NT2/D1 (cell line): ENCODE data around the gene PIM3.

Experiments used
- DNase-seq: peaks from one replicate; pipeline ENCODE4 v3.0.0-alpha.2; 2011; ENCODE audit warnings: low read depth, low spot score
- H3K27me3 ChIP-seq: 2 replicates; pipeline ENCODE4 v1.6.0; 2011; ENCODE audit warnings: mild to moderate bottlenecking; ENCODE audit not compliant: insufficient read length, insufficient read depth
- H3K36me3 ChIP-seq: 2 replicates; pipeline ENCODE4 v1.6.1; 2011; ENCODE audit warnings: mild to moderate bottlenecking, low read length, mixed read lengths; ENCODE audit not compliant: insufficient read depth, insufficient read length
- H3K4me1 ChIP-seq: 2 replicates; pipeline ENCODE4 v1.5.1; 2011; ENCODE audit not compliant: insufficient read depth, insufficient read length
- H3K4me3 ChIP-seq: 2 replicates; pipeline ENCODE4 v1.5.1; 2011; ENCODE audit warnings: low read depth; ENCODE audit not compliant: insufficient read length
- H3K9ac ChIP-seq: 2 replicates; pipeline ENCODE4 v1.6.0; 2011; ENCODE audit warnings: low read depth; ENCODE audit not compliant: insufficient read length
- H3K9me3 ChIP-seq: 2 replicates; pipeline ENCODE4 v1.5.1; 2011; ENCODE audit warnings: mild to moderate bottlenecking, low read length; ENCODE audit not compliant: insufficient read depth
- SUZ12 ChIP-seq: IDR thresholded peaks from 2 replicates; pipeline ENCODE4 v1.6.1; 2011; ENCODE audit not compliant: insufficient read length, insufficient read depth; ENCODE audit errors: extremely low read depth
- YY1 ChIP-seq: IDR thresholded peaks from 2 replicates; pipeline ENCODE4 v1.6.1; 2011; ENCODE audit not compliant: insufficient read length, insufficient read depth
- ZNF274 ChIP-seq: IDR thresholded peaks from 2 replicates; pipeline ENCODE4 v1.6.1; 2011; ENCODE audit warnings: mild to moderate bottlenecking, low read depth, low read length

PIM3 gene

GRCh38 chr22:49917974-49918910 lies 42.3 kb upstream of the PIM3 start, which contains the start of the genes ALG12 and CRELD2:
Gene ALG12 (minus strand): TSS chr22:49918438. CDS start chr22:49913765, 4,673 bp downstream.
Gene CRELD2 (plus strand): TSS chr22:49918634. CDS start chr22:49918770, 136 bp downstream.
- Histone ChIP-seq H3K9ac (peak within 1 kb of the TSS; percentile 90), H3K4me1 (peaks cover 12% of the 10 kb centered on the region), H3K36me3 (peaks cover 34% of the 10 kb centered on the region), H3K27me3 (no peaks in the 10 kb centered on the region), H3K4me3 (peak within 1 kb of the TSS; percentile 71), H3K9me3 (no peaks in the 10 kb centered on the region)
- TF ChIP-seq SUZ12 (no peak), YY1 (peak; percentile 95), ZNF274 (no peak)
- DNase-seq, result peak; percentile 89

GRCh38 chr22:49918911-49919881 lies 41.4 kb upstream of the PIM3 start:
- no peaks in the 10 kb centered on the region for H3K9me3 ChIP-seq
- no peak for TF ChIP-seq SUZ12
- TF ChIP-seq ZNF274, result no peak
- no peak for TF ChIP-seq YY1
- no peaks in the 10 kb centered on the region for H3K27me3 ChIP-seq
- H3K36me3 ChIP-seq, result peaks cover 30% of the 10 kb centered on the region
- DNase-seq, result no peak
- peak overlapping the region; percentile 60 for H3K4me3 ChIP-seq
- peaks cover 12% of the 10 kb centered on the region for H3K4me1 ChIP-seq
- H3K9ac ChIP-seq, result peak overlapping the region; percentile 82

GRCh38 chr22:49920859-49921258 lies 39.7 kb upstream of the PIM3 start:
- no peaks in the 10 kb centered on the region for H3K27me3 ChIP-seq
- peaks cover 12% of the 10 kb centered on the region for H3K4me1 ChIP-seq
- H3K36me3 ChIP-seq, result peaks cover 41% of the 10 kb centered on the region
- no peak overlapping the region for H3K4me3 ChIP-seq
- TF ChIP-seq ZNF274 (no peak), YY1 (no peak), SUZ12 (no peak)
- no peak for DNase-seq
- H3K9ac ChIP-seq, result no peak overlapping the region
- no peaks in the 10 kb centered on the region for H3K9me3 ChIP-seq

GRCh38 chr22:49921508-49922278 lies 38.9 kb upstream of the PIM3 start:
- Histone ChIP-seq H3K9ac (no peak overlapping the region), H3K9me3 (no peaks in the 10 kb centered on the region), H3K27me3 (no peaks in the 10 kb centered on the region), H3K4me1 (peaks cover 11% of the 10 kb centered on the region), H3K36me3 (peaks cover 42% of the 10 kb centered on the region), H3K4me3 (no peak overlapping the region)
- no peak for DNase-seq
- TF ChIP-seq YY1 (no peak), SUZ12 (no peak), ZNF274 (no peak)

- TF ChIP-seq YY1, result no peak
- TF ChIP-seq ZNF274, result no peak
- no peak for TF ChIP-seq SUZ12
- H3K27me3 ChIP-seq, result no peaks in the 10 kb centered on the region
- DNase-seq, result no peak
- no peak overlapping the region for H3K4me3 ChIP-seq
- H3K9me3 ChIP-seq, result no peaks in the 10 kb centered on the region
- peaks cover 40% of the 10 kb centered on the region for H3K36me3 ChIP-seq
- H3K4me1 ChIP-seq, result peaks cover 9% of the 10 kb centered on the region
- no peak overlapping the region for H3K9ac ChIP-seq
Measured at GRCh38 chr22:49922484-49922883, 38.1 kb upstream of the PIM3 start.

- TF ChIP-seq ZNF274, result no peak
- no peak for TF ChIP-seq YY1
- no peak for TF ChIP-seq SUZ12
- H3K4me1 ChIP-seq, result peaks cover 9% of the 10 kb centered on the region
- peak overlapping the region; percentile 21 for H3K9ac ChIP-seq
- no peaks in the 10 kb centered on the region for H3K27me3 ChIP-seq
- DNase-seq, result no peak
- no peaks in the 10 kb centered on the region for H3K9me3 ChIP-seq
- H3K36me3 ChIP-seq, result peaks cover 43% of the 10 kb centered on the region
- no peak overlapping the region for H3K4me3 ChIP-seq
Measured at GRCh38 chr22:49922926-49923325, 37.6 kb upstream of the PIM3 start.
